Prostate gland (tissue), 2 donors: Measurements from ENCODE around the gene TOB1.

Source experiments
- CTCF ChIP-seq, 4 experiments: fragments of 200-600 bp in 2 of 4; fragments of 450-650 bp in 2 of 4; sonication (generic) in 2 of 4; IDR thresholded peaks; 1 replicate in 3 of 4; 2 replicates in 1 of 4; pipeline ENCODE4 v1.5.1; 2016 to 2019; ENCODE audit warnings: antibody characterized with exemption in 4 of 4, mild to moderate bottlenecking in 2 of 4, moderate library complexity in 2 of 4
- POLR2A ChIP-seq: fragments of 450-650 bp; IDR thresholded peaks from one replicate; pipeline ENCODE4 v1.6.1; 2016; ENCODE audit warnings: antibody characterized with exemption, mild to moderate bottlenecking
- POLR2AphosphoS5 ChIP-seq: sonication (generic); formaldehyde crosslinking; IDR thresholded peaks from one replicate; pipeline ENCODE4 v1.6.1; 2017; ENCODE audit warnings: antibody characterized with exemption

- TF ChIP-seq POLR2A (no peak), POLR2AphosphoS5 (no peak), CTCF (IDR thresholded peaks at IDR 0.05) (no peak)
Observed at GRCh38 chr17:50818921-50819657, 47.1 kb downstream of the TOB1 start.
